ENCODE results near the gene ADM2.
"Not testable (repeated sequence)": the region's sequence is repeated elsewhere in the genome, so short reads cannot be mapped to it uniquely, and the experiment has no call there.

Gene ADM2

GRCh38 chr22:50507991-50508884 is 26.9 kb downstream of the ADM2 start, which contains the start of gene NCAPH2:
TSS of gene NCAPH2 (plus strand) at chr22:50508224. CDS start at chr22:50508338, 114 bp downstream.
- peak; percentile 96 for DNase-seq

GRCh38 chr22:50508897-50509296 is 27.6 kb downstream of the ADM2 start:
- no peak for DNase-seq

- no peak for DNase-seq
Measured at GRCh38 chr22:50513175-50513574, 31.8 kb downstream of the ADM2 start.

GRCh38 chr22:50516068-50516467 is 34.7 kb downstream of the ADM2 start:
- DNase-seq = no peak

- no peak for DNase-seq
Measured at GRCh38 chr22:50516891-50517290, 35.5 kb downstream of the ADM2 start.

- no peak for DNase-seq
Measured at GRCh38 chr22:50517495-50518260, 36.3 kb downstream of the ADM2 start.

- no peak for DNase-seq
Measured at GRCh38 chr22:50518606-50519005, 37.3 kb downstream of the ADM2 start.

- no peak for DNase-seq
Measured at GRCh38 chr22:50519151-50519550, 37.8 kb downstream of the ADM2 start.

- DNase-seq = not testable (repeated sequence)
Measured at GRCh38 chr22:50520184-50520583, 38.8 kb downstream of the ADM2 start.

GRCh38 chr22:50520826-50521453 is 39.6 kb downstream of the ADM2 start:
- no peak for DNase-seq

- DNase-seq = no peak
Measured at GRCh38 chr22:50521710-50522109, 40.4 kb downstream of the ADM2 start.

- no peak for DNase-seq
Measured at GRCh38 chr22:50522208-50522805, 41.0 kb downstream of the ADM2 start.

- DNase-seq = no peak
Measured at GRCh38 chr22:50522806-50523438, 41.6 kb downstream of the ADM2 start.

- no peak for DNase-seq
Measured at GRCh38 chr22:50523458-50523805, 42.1 kb downstream of the ADM2 start.

- DNase-seq = no peak
Measured at GRCh38 chr22:50523806-50524675, 42.7 kb downstream of the ADM2 start.

GRCh38 chr22:50524676-50525103 is 43.3 kb downstream of the ADM2 start:
- no peak for DNase-seq

- DNase-seq = peak; percentile 98
Measured at GRCh38 chr22:50525104-50525857, 43.9 kb downstream of the ADM2 start, which contains the start of gene SCO2. TSS of gene SCO2 (minus strand) at chr22:50525598. CDS start at chr22:50524411, 1,187 bp downstream.

- DNase-seq = no peak
Measured at GRCh38 chr22:50525858-50526107, 44.4 kb downstream of the ADM2 start.

GRCh38 chr22:50526108-50526833 is 44.9 kb downstream of the ADM2 start:
- DNase-seq = peak; percentile 84
